SW 1271 (cell line): ENCODE results near the gene CFAP77.

Experiments used
- DNase-seq, 2 experiments: peaks; one replicate each; lab custom pipeline; 2025; lab: John Stamatoyannopoulos, UW

The CFAP77 gene

DNA sequence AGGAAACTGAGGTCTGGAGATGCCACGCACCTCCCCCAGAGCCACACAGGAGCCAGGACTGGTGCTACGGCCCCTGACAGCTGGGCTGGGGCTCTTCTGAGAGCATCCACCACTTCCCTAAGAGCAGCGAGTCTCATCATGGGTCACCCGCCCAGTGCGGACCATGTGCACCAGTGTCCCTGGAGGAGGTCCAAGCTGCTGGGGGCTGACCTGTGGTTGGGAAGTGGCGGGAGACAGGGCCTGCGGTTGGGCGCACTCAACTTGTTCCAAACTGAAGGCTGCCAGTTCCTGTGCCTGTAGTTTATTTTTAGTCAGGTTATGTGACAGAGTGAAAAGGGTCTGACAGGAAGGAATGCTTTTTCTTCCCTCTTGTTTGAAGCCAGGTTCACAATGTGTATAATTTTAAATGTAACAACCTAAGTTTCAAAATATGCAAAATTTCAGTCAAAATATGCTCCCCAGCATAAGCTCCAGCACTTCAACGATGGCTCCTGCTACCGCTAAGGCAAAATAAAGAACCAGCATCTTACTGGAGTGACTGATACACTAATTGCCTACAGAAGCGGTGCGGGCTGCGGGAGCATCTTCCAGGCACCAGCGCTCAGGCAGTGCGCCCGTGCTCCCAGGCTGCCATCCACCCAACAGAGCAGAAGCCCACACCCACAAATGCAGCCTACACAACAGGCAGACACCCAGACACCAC, 187.2 kb downstream of the CFAP77 start:
- DNase-seq, result no peak

DNA sequence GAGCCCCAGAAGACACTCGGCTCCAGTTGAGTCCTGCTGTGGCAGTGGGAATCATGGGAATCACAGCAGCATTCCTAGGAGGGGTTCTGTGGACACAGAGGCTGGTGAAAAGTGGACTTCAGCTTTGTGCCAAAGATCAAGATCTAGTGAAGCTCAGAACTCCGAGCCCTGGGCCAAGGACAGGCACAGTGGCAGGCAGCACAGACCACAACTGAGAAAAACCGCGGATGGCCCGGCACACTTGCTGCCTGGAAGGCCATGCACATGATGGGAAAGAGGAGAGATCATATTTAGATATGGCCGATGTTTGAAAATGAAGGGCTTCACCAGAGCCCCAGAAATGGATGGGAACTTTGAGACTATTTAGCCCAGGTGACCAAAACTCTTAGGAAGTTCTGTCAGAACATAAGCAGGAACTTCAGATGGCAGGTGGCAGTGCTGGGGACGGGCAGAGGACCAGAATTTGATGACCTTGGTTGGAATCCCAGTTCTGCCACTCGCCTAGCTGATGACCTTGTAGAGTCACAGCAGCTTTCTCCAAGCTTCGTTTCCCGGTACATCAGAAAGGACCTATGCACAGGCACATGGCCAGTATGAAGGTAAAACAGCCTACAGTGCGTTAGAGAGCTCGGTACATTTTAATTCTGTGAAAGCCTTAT, 190.4 kb downstream of the CFAP77 start:
- DNase-seq, result no peak

DNA sequence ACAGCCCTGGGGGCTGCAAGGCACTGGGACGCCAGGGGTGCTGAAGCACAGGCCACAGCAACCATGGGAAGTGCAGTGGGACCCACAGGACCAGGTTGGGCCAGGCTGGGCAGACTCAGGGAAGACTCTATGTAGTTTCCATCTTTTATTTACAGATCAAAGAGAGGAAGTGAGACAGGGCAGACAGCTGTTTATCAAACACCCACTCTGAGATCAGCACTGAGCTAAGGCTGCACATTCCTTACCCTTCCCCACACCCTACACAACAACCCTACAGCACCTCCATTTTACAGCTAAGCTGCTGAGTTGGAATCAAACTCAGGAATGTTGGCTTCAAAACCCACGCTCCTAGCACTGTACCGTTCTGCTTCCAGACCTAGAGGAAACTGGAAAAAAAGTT, 192.2 kb downstream of the CFAP77 start:
- no peak for DNase-seq

DNA sequence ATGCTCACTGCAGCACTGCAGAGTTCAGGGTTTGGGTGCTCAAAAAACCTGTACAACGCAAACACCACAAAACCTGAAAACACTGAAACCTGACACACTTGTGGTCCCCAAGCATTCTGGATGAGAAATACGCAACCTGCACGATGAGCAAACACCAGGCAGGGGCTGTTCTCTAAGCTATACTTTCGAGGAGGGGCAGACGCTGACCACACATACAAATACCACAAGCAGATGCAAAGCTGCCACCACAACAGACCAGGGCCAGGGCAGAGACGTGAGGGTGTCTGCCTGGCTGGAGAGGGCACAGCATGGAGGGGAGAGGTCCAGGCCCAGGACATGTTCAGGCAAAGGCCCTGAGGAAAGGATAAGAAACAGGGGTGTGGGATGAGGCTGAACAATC, 195.4 kb downstream of the CFAP77 start:
- no peak for DNase-seq

DNA sequence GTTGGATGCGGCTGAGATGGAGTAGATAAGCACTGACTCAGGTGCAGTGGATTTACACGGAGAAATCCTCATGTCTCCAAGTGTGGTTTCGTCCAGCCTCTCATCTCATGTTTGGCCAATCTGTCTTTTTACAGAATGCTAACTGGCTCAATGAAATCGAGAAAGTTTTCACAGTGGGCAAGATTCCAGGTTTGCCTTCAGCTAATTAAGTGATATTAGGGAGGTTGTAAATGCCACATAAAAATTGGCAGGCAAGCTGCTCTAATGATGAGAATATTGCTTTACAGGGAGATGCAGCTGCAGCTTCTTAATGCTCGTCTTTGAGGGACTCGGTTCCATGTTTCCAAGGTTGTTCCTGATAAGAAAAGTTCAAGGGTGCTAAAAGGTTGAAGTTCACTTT, 196.1 kb downstream of the CFAP77 start:
- no peak for DNase-seq

DNA sequence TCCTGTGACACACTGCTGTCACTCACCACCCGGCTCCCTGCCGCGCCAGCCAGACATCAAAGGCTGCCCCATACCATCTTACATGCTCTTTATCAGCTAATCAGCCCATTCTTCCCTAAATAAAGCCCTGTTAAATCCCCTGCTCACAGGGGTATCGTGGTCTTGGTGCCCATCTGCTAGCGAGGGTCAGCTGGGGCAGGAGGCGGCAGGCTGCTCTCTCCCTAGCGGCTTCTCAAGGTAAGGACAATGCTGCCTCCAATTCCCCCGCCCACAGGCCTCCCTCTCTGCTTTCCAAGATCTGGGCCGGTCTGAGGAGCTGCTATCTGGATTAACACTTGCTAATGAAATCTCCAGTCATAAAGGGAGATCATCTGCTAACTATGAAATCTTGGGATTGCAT, 199.2 kb downstream of the CFAP77 start:
- DNase-seq, result no peak

DNA sequence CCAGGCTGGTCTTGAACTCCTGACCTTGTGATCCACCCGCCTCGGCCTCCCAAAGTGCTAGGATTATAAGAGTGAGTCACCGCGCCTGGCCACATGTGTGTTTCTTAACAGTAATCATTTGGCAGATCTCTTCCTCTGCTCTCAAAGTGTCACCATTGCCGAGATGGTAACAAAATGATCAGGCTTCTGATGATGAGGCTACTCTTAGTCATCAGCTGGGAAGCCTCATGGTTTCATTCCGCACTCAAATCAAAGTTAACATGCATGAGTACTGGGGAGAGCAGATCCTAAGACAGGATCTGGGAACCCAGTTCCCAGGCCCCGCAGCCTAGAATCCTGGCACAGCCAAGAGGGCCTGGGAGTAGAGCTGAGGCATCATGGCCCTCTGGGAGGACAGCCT, 199.8 kb downstream of the CFAP77 start:
- no peak for DNase-seq

DNA sequence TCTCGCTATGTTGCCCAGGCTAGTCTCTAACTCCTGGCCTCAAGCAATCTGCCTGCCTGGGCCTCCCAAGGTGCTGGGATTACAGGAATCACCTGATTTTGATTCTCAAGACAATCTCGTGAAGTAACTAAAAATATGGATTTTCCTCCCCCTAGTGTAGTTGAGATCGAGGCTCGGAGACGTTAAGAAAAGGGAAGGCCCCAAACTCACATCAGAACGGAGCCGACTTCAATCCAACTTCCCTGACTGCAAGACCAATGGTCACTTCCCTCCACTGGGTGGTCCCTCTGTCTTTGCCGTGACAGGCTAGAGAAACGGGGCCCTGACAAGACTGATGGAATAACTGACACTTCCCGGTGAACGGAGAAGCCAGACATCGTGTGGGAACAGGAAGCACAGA, 200.7 kb downstream of the CFAP77 start:
- DNase-seq, result no peak

DNA sequence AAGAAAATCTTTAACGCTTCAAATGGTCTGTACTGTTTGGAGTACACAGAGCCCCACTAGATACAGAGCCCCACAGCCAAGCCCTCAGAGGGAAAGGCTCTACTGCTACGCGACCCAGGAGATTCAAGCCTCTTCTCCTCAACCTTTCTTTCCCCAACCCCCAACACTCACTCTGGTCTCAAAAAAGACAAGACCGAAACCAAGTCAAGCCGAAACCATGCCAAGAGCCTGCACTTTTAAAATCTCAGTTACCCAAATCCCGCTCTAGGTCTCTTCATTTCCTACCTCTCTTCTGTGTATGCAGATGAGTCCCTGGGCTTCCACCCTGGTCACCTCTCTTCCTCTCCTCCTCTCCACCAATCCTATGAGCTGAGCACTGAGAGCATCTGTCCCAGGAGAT, 204.3 kb downstream of the CFAP77 start:
- no peak for DNase-seq

DNA sequence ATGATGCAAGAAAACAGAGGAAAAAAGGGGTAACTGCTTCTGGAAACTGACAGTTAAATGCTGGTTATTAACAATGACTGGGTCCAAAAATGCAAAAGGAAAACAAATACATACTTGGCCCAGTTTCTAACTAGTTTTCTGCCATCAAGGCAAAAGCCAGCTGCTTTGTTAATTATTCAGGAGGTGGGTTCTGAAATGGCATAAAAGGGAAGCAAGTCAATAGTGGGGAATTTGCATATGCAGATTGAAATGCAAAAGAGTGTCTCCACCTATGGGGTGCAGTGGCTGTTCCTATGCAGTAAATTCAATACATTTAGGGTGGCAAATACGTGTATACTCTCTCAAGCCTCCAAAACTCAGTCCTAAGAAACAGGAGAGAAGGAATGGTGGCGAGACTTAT, 205.8 kb downstream of the CFAP77 start:
- DNase-seq, result no peak

DNA sequence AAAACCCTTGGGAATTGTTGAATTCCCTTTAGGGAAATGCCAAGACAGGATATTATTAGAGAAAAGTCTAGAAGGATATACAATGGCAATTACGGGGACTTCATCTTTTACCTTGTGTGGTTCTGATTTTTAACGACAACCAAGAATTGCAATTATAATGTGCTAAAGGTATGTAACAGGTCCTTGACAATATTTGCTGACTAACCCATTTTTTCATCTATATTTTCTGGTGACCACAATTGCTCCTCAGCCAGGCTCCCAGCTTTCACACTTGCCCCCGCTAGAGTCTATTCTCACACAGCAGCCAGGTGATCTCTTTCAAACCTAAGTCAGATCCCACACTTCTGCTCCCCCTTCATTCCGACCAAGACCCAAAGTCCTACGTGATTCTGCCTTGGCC, 206.7 kb downstream of the CFAP77 start:
- DNase-seq, result no peak

DNA sequence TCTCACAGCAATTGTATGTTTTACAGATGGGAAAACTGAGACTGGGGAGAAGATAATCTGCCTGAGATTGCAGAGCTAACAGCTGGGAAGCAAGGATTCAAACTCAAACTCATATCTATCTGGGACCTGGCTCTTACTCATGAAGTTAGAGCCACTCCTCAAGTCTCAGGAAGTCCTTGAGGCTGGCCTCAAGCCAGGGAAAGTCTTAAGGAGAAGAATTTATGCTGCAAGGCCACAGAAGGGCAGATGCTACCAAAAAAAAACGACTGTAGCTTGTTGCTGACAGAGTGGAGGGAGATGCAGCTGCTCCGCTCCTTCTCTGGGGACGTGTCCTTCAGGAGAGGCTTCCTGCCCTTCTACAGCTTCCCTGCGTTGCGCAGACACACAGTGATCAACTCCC, 212.1 kb downstream of the CFAP77 start:
- DNase-seq, result no peak
